GM19035 (cell line): ENCODE data around the gene SFTPA2.
"Not testable (repeated sequence)": the region's sequence is repeated elsewhere in the genome, so short reads cannot be mapped to it uniquely, and the experiment has no call there.

ENCODE experiments used
- ATAC-seq: cut with Tn5 transposase; IDR thresholded peaks from one replicate; pipeline ENCODE4 v1.9.1; 2021; ENCODE audit not compliant: unreplicated experiment

The SFTPA2 gene

GRCh38 chr10:79516532-79517205 lies 43.5 kb downstream of the SFTPA2 start:
- ATAC-seq: not testable (repeated sequence)

- not testable (repeated sequence) for ATAC-seq
Measured at GRCh38 chr10:79511891-79512583, 48.2 kb downstream of the SFTPA2 start, which contains the start of gene EIF5AL1. TSS of gene EIF5AL1 (plus strand) at chr10:79512533. CDS start at chr10:79512650, 117 bp downstream.

GRCh38 chr10:79509934-79510508 lies 50.2 kb downstream of the SFTPA2 start:
- ATAC-seq: not testable (repeated sequence)

- peak; percentile 60 for ATAC-seq
Measured at GRCh38 chr10:79509306-79509933, 50.8 kb downstream of the SFTPA2 start.

- not testable (repeated sequence) for ATAC-seq
Measured at GRCh38 chr10:79508245-79508644, 52.0 kb downstream of the SFTPA2 start.

GRCh38 chr10:79507440-79508167 lies 52.6 kb downstream of the SFTPA2 start:
- ATAC-seq: no peak
